GM23338 (cell line): ENCODE results near the gene RINL. TPM values are rescaled to one million over a fixed set of nuclear protein-coding genes. Genes with fewer than 3 reads are reported as not detected.
A peak's percentile ranks its signal among the peaks of the same experiment; 100 is the strongest.

Experiments
- ATAC-seq: fragments of 200-7000 bp; cut with Tn5 transposase; 3 replicates; pipeline ENCODE4 v1.9.1; 2020
- DNase-seq: peaks from one replicate; pipeline ENCODE4 v3.0.0-alpha.2; 2015; ENCODE audit warnings: low spot score
- H2AFZ ChIP-seq: fragments of 200-600 bp; sonication (generic); 2 replicates; pipeline ENCODE4 v1.8.0; 2016; ENCODE audit warnings: antibody characterized with exemption, mild to moderate bottlenecking, moderate library complexity
- H3F3A ChIP-seq: fragments of 200-600 bp; sonication (generic); replicated peaks from 2 replicates; pipeline ENCODE4 v1.8.0; 2017; ENCODE audit warnings: antibody characterized with exemption, mixed run types, low read depth
- H3K27ac ChIP-seq: fragments of 200-600 bp; sonication (generic); 2 replicates; pipeline ENCODE4 v1.6.1; 2016; ENCODE audit warnings: low read depth
- H3K27me3 ChIP-seq: fragments of 200-600 bp; sonication (generic); 2 replicates; pipeline ENCODE4 v1.8.0; 2016; ENCODE audit warnings: mild to moderate bottlenecking, mixed run types, moderate library complexity; ENCODE audit not compliant: insufficient read depth
- H3K36me3 ChIP-seq: fragments of 200-600 bp; sonication (generic); 2 replicates; pipeline ENCODE4 v1.8.0; 2016; ENCODE audit warnings: mild to moderate bottlenecking; ENCODE audit not compliant: insufficient read depth
- H3K4me1 ChIP-seq: fragments of 200-600 bp; sonication (generic); 2 replicates; pipeline ENCODE4 v1.8.0; 2016; ENCODE audit warnings: mild to moderate bottlenecking, moderate library complexity; ENCODE audit not compliant: insufficient read depth
- H3K4me2 ChIP-seq: fragments of 200-600 bp; sonication (generic); 2 replicates; pipeline ENCODE4 v1.7.1; 2017; ENCODE audit warnings: mixed run types
- H3K4me3 ChIP-seq: fragments of 200-600 bp; sonication (generic); 2 replicates; pipeline ENCODE4 v1.6.1; 2016; ENCODE audit warnings: mixed run types
- H3K79me2 ChIP-seq: fragments of 200-600 bp; sonication (generic); replicated peaks from 2 replicates; pipeline ENCODE4 v1.8.0; 2017; ENCODE audit warnings: mild to moderate bottlenecking; ENCODE audit not compliant: insufficient read depth
- H3K9me2 ChIP-seq: fragments of 200-600 bp; sonication (generic); 2 replicates; pipeline ENCODE4 v1.8.0; 2017; ENCODE audit not compliant: insufficient read depth
- H4K20me1 ChIP-seq: fragments of 200-600 bp; sonication (generic); replicated peaks from 2 replicates; pipeline ENCODE4 v1.8.0; 2017; ENCODE audit warnings: mild to moderate bottlenecking; ENCODE audit not compliant: insufficient read depth
- H3K27ac Mint-ChIP-seq: 2 replicates; pipeline ENCODE4 v1.8.0; 2020; ENCODE audit warnings: inconsistent platforms, mild to moderate bottlenecking, moderate library complexity, mixed read lengths
- H3K27me3 Mint-ChIP-seq: 3 replicates; pipeline ENCODE4 v1.8.0; 2022; ENCODE audit warnings: low read depth, mild to moderate bottlenecking, moderate library complexity, mixed read lengths, inconsistent platforms; ENCODE audit not compliant: insufficient read depth, poor library complexity
- H3K36me3 Mint-ChIP-seq: 3 replicates; pipeline ENCODE4 v1.8.0; 2021; ENCODE audit warnings: low read depth, mild to moderate bottlenecking, inconsistent platforms, moderate library complexity, mixed read lengths
- H3K4me1 Mint-ChIP-seq: 3 replicates; pipeline ENCODE4 v1.8.0; 2020; ENCODE audit warnings: mild to moderate bottlenecking, inconsistent platforms, mixed read lengths
- H3K4me3 Mint-ChIP-seq: 3 replicates; pipeline ENCODE4 v1.8.0; 2021; ENCODE audit warnings: moderate library complexity, mild to moderate bottlenecking, inconsistent platforms, mixed read lengths
- H3K9me3 Mint-ChIP-seq: 3 replicates; pipeline ENCODE4 v1.8.0; 2020; ENCODE audit warnings: moderate library complexity, mild to moderate bottlenecking, inconsistent platforms, mixed read lengths
- CREB1 ChIP-seq: fragments of 250-450 bp; sonication (Bioruptor Pico); IDR thresholded peaks from 2 replicates; pipeline ENCODE4 v1.5.0; 2020; ENCODE audit warnings: low read depth, mild to moderate bottlenecking, moderate library complexity
- JUNB ChIP-seq: IDR thresholded peaks from one replicate; pipeline ENCODE4 v1.6.1; 2016; ENCODE audit warnings: antibody characterized with exemption; ENCODE audit not compliant: unreplicated experiment
- POLR2AphosphoS5 ChIP-seq: IDR thresholded peaks from 2 replicates; pipeline ENCODE4 v1.6.1; 2016; ENCODE audit warnings: antibody characterized with exemption, low read depth
- STAT1 ChIP-seq: IDR thresholded peaks from one replicate; pipeline ENCODE4 v1.6.1; 2016; ENCODE audit warnings: antibody characterized with exemption; ENCODE audit not compliant: unreplicated experiment
- polyA plus RNA-seq: library from polyadenylated mRNA; unstranded; fragments of >200 nt; fragmentation: Nextera tagmentation; extraction: Ambion mirVana; gene quantifications from 2 replicates; pipeline ENCODE4 v1.2.1, GENCODE V29; 2016
- total RNA-seq: library from RNA; depleted of rRNA; stranded (reverse); fragments of >200 nt; shearing (Covaris generic); gene quantifications from 2 replicates; pipeline ENCODE4 v1.2.3, GENCODE V29; 2014
- TF ChIP-seq, protein P1 (sequence below): IDR thresholded peaks from one replicate; pipeline ENCODE4 v1.6.1; 2018; ENCODE audit warnings: antibody characterized with exemption; ENCODE audit not compliant: unreplicated experiment
- TF ChIP-seq, protein P2 (sequence below), 2 experiments: fragments of 200-600 bp in 1 of 2; sonication (generic) in 1 of 2; conservative IDR thresholded peaks; 2 replicates each; pipeline versions ENCODE4 v1.5.1 to v1.6.1; 2016 to 2017; ENCODE audit warnings: antibody characterized with exemption in 2 of 2, low read depth in 2 of 2, mild to moderate bottlenecking in 2 of 2, moderate library complexity in 1 of 2

RINL gene
- total and polyA plus RNA-seq, 2 experiments from 2014 or later = 11.2 to 21.4 TPM

DNA sequence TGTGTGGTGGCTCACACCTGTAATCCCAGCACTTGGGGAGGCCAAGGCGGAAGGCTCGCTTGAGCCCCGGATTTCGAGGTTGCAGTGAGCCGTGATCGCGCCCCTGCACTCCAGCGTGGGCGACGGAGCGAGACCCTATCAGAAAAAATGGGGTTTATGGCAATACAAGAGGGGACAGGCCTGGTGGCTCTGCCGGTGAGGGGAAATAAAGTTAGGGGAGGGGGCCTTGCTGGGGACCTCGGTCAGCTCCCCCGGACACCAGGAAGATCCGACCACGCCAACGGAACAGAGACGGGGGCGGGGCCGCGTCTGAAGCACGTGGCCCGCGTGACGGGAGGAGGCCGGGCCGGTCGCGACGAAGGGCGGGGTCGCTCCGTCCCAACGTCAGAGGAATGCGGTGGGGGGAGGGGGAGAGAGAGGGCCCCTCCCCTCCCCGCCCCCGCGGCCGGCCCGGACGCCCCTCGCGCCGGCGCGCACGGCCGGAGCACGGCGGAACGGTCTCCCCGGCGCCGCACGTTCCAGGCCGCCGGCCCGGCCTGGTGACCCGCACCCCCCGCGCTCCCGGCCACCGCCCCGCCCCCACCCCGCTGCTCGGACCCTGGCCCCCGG, 26.3 kb downstream of the RINL start (continued):
- TF ChIP-seq, protein P1, sequence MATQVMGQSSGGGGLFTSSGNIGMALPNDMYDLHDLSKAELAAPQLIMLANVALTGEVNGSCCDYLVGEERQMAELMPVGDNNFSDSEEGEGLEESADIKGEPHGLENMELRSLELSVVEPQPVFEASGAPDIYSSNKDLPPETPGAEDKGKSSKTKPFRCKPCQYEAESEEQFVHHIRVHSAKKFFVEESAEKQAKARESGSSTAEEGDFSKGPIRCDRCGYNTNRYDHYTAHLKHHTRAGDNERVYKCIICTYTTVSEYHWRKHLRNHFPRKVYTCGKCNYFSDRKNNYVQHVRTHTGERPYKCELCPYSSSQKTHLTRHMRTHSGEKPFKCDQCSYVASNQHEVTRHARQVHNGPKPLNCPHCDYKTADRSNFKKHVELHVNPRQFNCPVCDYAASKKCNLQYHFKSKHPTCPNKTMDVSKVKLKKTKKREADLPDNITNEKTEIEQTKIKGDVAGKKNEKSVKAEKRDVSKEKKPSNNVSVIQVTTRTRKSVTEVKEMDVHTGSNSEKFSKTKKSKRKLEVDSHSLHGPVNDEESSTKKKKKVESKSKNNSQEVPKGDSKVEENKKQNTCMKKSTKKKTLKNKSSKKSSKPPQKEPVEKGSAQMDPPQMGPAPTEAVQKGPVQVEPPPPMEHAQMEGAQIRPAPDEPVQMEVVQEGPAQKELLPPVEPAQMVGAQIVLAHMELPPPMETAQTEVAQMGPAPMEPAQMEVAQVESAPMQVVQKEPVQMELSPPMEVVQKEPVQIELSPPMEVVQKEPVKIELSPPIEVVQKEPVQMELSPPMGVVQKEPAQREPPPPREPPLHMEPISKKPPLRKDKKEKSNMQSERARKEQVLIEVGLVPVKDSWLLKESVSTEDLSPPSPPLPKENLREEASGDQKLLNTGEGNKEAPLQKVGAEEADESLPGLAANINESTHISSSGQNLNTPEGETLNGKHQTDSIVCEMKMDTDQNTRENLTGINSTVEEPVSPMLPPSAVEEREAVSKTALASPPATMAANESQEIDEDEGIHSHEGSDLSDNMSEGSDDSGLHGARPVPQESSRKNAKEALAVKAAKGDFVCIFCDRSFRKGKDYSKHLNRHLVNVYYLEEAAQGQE = peak; percentile 38
- TF ChIP-seq CREB1 (peak; percentile 94), STAT1 (no peak), JUNB (no peak)

DNA sequence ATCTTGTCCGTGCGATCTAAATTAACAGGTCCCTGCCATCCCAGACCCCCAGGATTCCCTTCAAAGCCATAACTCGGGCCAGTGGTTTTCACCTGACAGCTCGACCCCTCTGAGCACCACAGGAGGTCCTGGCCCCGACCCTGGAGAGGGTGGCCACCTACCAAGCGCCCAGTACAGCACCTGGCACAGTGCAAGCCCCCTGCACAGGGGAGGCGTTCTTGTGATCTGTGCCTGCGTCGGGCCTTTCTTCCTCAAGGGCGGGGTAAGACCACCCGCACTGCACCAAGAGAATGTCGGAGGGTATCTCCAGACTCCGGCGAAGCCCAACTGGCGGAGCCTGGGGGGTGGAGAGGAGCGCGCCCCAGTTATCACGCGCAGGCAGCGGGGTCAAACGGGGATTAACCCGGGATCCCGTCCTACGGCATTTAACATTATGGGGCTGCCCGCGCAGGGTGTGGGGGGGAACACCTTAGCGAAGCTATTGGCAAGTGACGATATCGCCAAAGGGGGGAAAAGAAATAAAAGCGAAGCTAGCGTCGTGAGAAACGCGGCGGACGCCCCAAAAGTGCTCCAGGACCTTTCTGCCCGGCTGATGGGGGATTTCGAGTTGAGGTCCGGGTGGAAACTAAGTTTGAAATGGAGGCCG, 27.0 kb downstream of the RINL start:
- Histone ChIP-seq H3K79me2 (peaks cover 32% of the 10 kb centered on the region), H3K9me2 (no peaks in the 10 kb centered on the region), H3F3A (peaks cover 32% of the 10 kb centered on the region), H3K36me3 (peaks cover 19% of the 10 kb centered on the region), H4K20me1 (peaks cover 24% of the 10 kb centered on the region), H2AFZ (peak overlapping the region; percentile 89; the same call in 1 of the 2 replicates), H3K27me3 (no peaks in the 10 kb centered on the region), H3K27ac (peak overlapping the region; percentile 51), H3K4me2 (peak overlapping the region; percentile 73), H3K4me3 (peak overlapping the region; percentile 54), H3K4me1 (peaks cover 11% of the 10 kb centered on the region; the same call in 1 of the 2 replicates)
- Mint-ChIP-seq H3K4me1 (peaks cover 23% of the 10 kb centered on the region), H3K36me3 (peaks cover 37% of the 10 kb centered on the region), H3K27me3 (peaks cover 36% of the 10 kb centered on the region), H3K27ac (peak overlapping the region; percentile 98), H3K4me3 (peak overlapping the region; percentile 92), H3K9me3 (peaks cover 11% of the 10 kb centered on the region)
- TF ChIP-seq JUNB = no peak
- TF ChIP-seq, protein P2, sequence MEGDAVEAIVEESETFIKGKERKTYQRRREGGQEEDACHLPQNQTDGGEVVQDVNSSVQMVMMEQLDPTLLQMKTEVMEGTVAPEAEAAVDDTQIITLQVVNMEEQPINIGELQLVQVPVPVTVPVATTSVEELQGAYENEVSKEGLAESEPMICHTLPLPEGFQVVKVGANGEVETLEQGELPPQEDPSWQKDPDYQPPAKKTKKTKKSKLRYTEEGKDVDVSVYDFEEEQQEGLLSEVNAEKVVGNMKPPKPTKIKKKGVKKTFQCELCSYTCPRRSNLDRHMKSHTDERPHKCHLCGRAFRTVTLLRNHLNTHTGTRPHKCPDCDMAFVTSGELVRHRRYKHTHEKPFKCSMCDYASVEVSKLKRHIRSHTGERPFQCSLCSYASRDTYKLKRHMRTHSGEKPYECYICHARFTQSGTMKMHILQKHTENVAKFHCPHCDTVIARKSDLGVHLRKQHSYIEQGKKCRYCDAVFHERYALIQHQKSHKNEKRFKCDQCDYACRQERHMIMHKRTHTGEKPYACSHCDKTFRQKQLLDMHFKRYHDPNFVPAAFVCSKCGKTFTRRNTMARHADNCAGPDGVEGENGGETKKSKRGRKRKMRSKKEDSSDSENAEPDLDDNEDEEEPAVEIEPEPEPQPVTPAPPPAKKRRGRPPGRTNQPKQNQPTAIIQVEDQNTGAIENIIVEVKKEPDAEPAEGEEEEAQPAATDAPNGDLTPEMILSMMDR (conservative IDR thresholded peaks at IDR 0.05; ENCODE audit: low read depth in 2 of 2) = peak in 1 of 2 experiments; percentile 13; a peak in 1 of 4 replicates
- DNase-seq (peak; percentile 65), ATAC-seq (peak; percentile 2)

DNA sequence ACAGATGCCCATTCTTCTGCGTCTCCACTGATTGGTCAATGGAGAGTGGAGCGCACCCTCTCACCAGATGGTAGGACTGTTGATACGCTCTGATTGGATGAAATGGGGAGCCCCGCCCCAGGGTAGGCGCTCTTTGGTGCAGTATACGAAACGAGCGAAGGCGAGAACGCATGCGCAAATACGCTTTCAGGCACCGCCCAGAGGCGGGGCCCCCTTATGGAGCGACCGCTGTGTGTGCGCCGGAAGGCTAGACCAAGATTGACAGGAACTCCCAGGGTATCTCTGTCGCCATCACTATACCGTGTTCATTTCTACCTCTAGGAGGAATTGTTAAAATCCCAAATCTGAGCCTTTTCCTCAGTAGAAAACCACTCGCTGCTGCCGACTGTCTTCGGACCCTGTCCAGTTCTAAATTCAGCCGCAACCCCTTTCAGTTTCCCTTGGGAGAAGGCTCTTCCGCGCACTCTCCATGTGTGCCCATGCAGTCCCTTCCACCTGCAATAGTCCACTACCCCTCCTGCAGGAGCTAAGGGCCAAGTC, 27.6 kb downstream of the RINL start:
- Mint-ChIP-seq H3K9me3 (peaks cover 8% of the 10 kb centered on the region; the same call in 2 of the 3 replicates), H3K4me1 (peaks cover 25% of the 10 kb centered on the region), H3K27me3 (peaks cover 37% of the 10 kb centered on the region), H3K4me3 (peak overlapping the region; percentile 92), H3K36me3 (peaks cover 43% of the 10 kb centered on the region), H3K27ac (peak overlapping the region; percentile 99)
- H3K4me3 ChIP-seq = peak overlapping the region; percentile 54
- peak; percentile 51 for TF ChIP-seq POLR2AphosphoS5
- no peak for TF ChIP-seq CREB1
- peaks cover 38% of the 10 kb centered on the region for H3F3A ChIP-seq
- no peaks in the 10 kb centered on the region for H3K9me2 ChIP-seq
- DNase-seq = no peak
- no peaks in the 10 kb centered on the region for H3K27me3 ChIP-seq
- H3K27ac ChIP-seq = peak overlapping the region; percentile 51
- peak; percentile 79 for ATAC-seq
- H3K36me3 ChIP-seq = peaks cover 25% of the 10 kb centered on the region
- no peak overlapping the region for H2AFZ ChIP-seq
- peaks cover 28% of the 10 kb centered on the region for H4K20me1 ChIP-seq
- H3K4me1 ChIP-seq = peaks cover 11% of the 10 kb centered on the region; the same call in 1 of the 2 replicates
- H3K4me2 ChIP-seq = peak overlapping the region; percentile 73
- peaks cover 38% of the 10 kb centered on the region for H3K79me2 ChIP-seq
